Head of caudate nucleus (tissue), 42 donors: ENCODE measurements around the gene FBXO10.
A peak's percentile ranks its signal among the peaks of the same experiment; 100 is the strongest.

Experiments
- DNase-seq, 42 donors: peaks; one replicate each; pipeline versions ENCODE4 v3.0.0 to v3.0.0-alpha.2; 2020 to 2021; ENCODE audit warnings: mixed read lengths in 7 of 42
- intact Hi-C: fragments of 100-400 bp; cut with DNase I; formaldehyde crosslinking; loops from one replicate; pipeline ENCODE4 v1.15.0; 2022

FBXO10 gene

GRCh38 chr9:37464426-37465248 is 111.5 kb downstream of the FBXO10 start:
- intact Hi-C loops = loop anchor here (2.0 kb wide), 1 partner anchor 42 kb away; the partner anchor contains the start of gene GRHPR
- DNase-seq = peak in 34 of 42 donors; percentile 30 to 89 (median 76)

- intact Hi-C loops = loop anchor here (2.0 kb wide), 1 partner anchor 41 kb away; the partner anchor contains the start of gene GRHPR
- DNase-seq = no peak
Measured at GRCh38 chr9:37464006-37464405, 112.2 kb downstream of the FBXO10 start.
